Endothelial cell of umbilical vein (primary cell): Measurements from ENCODE around the gene ZNF764. TPM values are rescaled to one million over a fixed set of nuclear protein-coding genes. Genes with fewer than 3 reads are reported as not detected.

Source experiments
- BruUV-seq: library from RNA; stranded (reverse); fragments of 400-500 nt; replicated peaks from 2 replicates; lab custom pipeline; 2021; lab: Mats Ljungman, UMichigan
- CTCF ChIA-PET: fragments of 300-600, 350-600 bp; sonication (Branson Sonifier 250); formaldehyde crosslinking; loops from one replicate; lab custom pipeline; 2021; ENCODE audit warnings: antibody characterized with exemption, inconsistent platforms; lab: Charles Lee
- POLR2A ChIA-PET: fragments of 300-600, 350-600 bp; sonication (Branson Sonifier 250); formaldehyde crosslinking; loops from one replicate; lab custom pipeline; 2021; ENCODE audit warnings: antibody characterized with exemption, inconsistent platforms; lab: Charles Lee
- DNase-seq: peaks from one replicate; pipeline ENCODE4 v3.0.0-alpha.2; 2011; ENCODE audit warnings: low read depth, low spot score
- FAIRE-seq: peaks from 2 replicates; lab custom pipeline; 2011; peaks lifted over from hg19 to GRCh38; lab: Jason Lieb, UNC
- H2AFZ ChIP-seq: 2 replicates; pipeline ENCODE4 v1.6.0; 2012; ENCODE audit warnings: low read depth, low read length, control low read depth, inconsistent platforms
- H3K27ac ChIP-seq: 2 replicates; pipeline ENCODE4 v1.5.1; 2011; ENCODE audit warnings: low read depth, mild to moderate bottlenecking, control low read depth, low read length, moderate library complexity; ENCODE audit not compliant: insufficient read depth
- H3K27me3 ChIP-seq, 2 experiments: 2 replicates each; pipeline versions ENCODE4 v1.6.0 to v1.6.1; 2011; ENCODE audit warnings: low read length in 2 of 2, mixed read lengths in 1 of 2; ENCODE audit not compliant: control insufficient read depth in 2 of 2, insufficient read depth in 2 of 2
- H3K36me3 ChIP-seq, 2 experiments: 2 replicates in 1 of 2; 3 replicates in 1 of 2; pipeline ENCODE4 v1.5.1; 2011; ENCODE audit warnings: low read length in 2 of 2, mild to moderate bottlenecking in 1 of 2, moderate library complexity in 1 of 2; ENCODE audit not compliant: control insufficient read depth in 2 of 2, insufficient read depth in 2 of 2; ENCODE audit errors: extremely low read depth in 1 of 2
- H3K4me1 ChIP-seq: 3 replicates; pipeline ENCODE4 v1.5.1; 2011; ENCODE audit warnings: mild to moderate bottlenecking, low read length; ENCODE audit not compliant: control insufficient read depth, insufficient read depth; ENCODE audit errors: extremely low read depth
- H3K4me2 ChIP-seq: 2 replicates; pipeline ENCODE4 v1.6.1; 2011; ENCODE audit warnings: low read length, control low read depth, mixed read lengths; ENCODE audit not compliant: insufficient read depth
- H3K4me3 ChIP-seq, 3 experiments: fragments of 200-600 bp in 1 of 3; sonication (generic), shearing (Covaris generic) in 1 of 3; replicated peaks in 1 of 3; 2 replicates each; pipeline ENCODE4 v1.5.1; 2011 to 2016; ENCODE audit warnings: control low read depth in 3 of 3, low read length in 3 of 3, mild to moderate bottlenecking in 2 of 3, inconsistent platforms in 1 of 3, low read depth in 1 of 3, moderate library complexity in 1 of 3; ENCODE audit not compliant: insufficient read depth in 1 of 3
- H3K79me2 ChIP-seq: 2 replicates; pipeline ENCODE4 v1.6.0; 2012; ENCODE audit warnings: low read length, inconsistent platforms; ENCODE audit not compliant: control insufficient read depth, insufficient read depth
- H3K9ac ChIP-seq: replicated peaks from 2 replicates; pipeline ENCODE3; 2011; ENCODE audit warnings: low read length, control low read depth; ENCODE audit not compliant: insufficient read depth; ENCODE audit errors: extremely low read depth
- H3K9me1 ChIP-seq: replicated peaks from 3 replicates; pipeline ENCODE4 v1.6.0; 2011; ENCODE audit warnings: mild to moderate bottlenecking, low read length; ENCODE audit not compliant: control insufficient read depth, insufficient read depth; ENCODE audit errors: extremely low read depth
- H3K9me3 ChIP-seq: replicated peaks from 2 replicates; pipeline ENCODE4 v1.5.1; 2012; ENCODE audit warnings: low read length, inconsistent platforms; ENCODE audit not compliant: control insufficient read depth, insufficient read depth
- H4K20me1 ChIP-seq: replicated peaks from 2 replicates; pipeline ENCODE3; 2011; ENCODE audit warnings: mild to moderate bottlenecking, low read length; ENCODE audit not compliant: control insufficient read depth, insufficient read depth; ENCODE audit errors: extremely low read depth
- CTCF ChIP-seq, 2 donors: IDR thresholded peaks; 1 replicate in 1 of 2; 2 replicates in 1 of 2; pipeline ENCODE4 v1.5.1; 2011; ENCODE audit warnings: low read length in 2 of 2, mild to moderate bottlenecking in 2 of 2, moderate library complexity in 2 of 2, control low read depth in 1 of 2, inconsistent platforms in 1 of 2, low read depth in 1 of 2; ENCODE audit not compliant: insufficient read depth in 1 of 2; ENCODE audit errors: extremely low read depth in 1 of 2
- EZH2 ChIP-seq: IDR thresholded peaks from 2 replicates; pipeline ENCODE4 v1.6.1; 2012; ENCODE audit warnings: borderline replicate concordance, low read depth, mild to moderate bottlenecking, moderate library complexity, low read length, inconsistent platforms; ENCODE audit not compliant: severe bottlenecking
- FOS ChIP-seq: IDR thresholded peaks from 2 replicates; pipeline ENCODE4 v1.6.1; 2011; ENCODE audit warnings: mild to moderate bottlenecking, low read length, moderate library complexity, borderline replicate concordance; ENCODE audit not compliant: insufficient read depth
- GATA2 ChIP-seq: IDR thresholded peaks from 2 replicates; pipeline ENCODE4 v1.7.0; 2011; ENCODE audit warnings: low read depth, mild to moderate bottlenecking, moderate library complexity, mixed read lengths, low read length; ENCODE audit not compliant: insufficient read length, insufficient read depth
- JUN ChIP-seq: IDR thresholded peaks from 2 replicates; pipeline ENCODE4 v1.6.1; 2011; ENCODE audit warnings: borderline replicate concordance, low read depth; ENCODE audit not compliant: insufficient read length, insufficient read depth
- MYC ChIP-seq: IDR thresholded peaks from one replicate; pipeline ENCODE4 v1.6.1; 2011; ENCODE audit warnings: mild to moderate bottlenecking, low read depth, low read length
- POLR2A ChIP-seq: IDR thresholded peaks from 2 replicates; pipeline ENCODE4 v1.6.1; 2012; ENCODE audit warnings: low read depth, mild to moderate bottlenecking, control low read depth, low read length
- POLR2AphosphoS5 ChIP-seq: IDR thresholded peaks from 2 replicates; pipeline ENCODE4 v1.6.1; 2012; ENCODE audit warnings: low read depth, mild to moderate bottlenecking, control low read depth, low read length, moderate library complexity; ENCODE audit not compliant: insufficient read depth
- dilution Hi-C: fragments of 300-500 bp; cut with MboI; formaldehyde crosslinking; loops from one replicate; pipeline ENCODE4 v1.15.0; 2019; ENCODE audit warnings: low sequenced_read_pairs; ENCODE audit not compliant: extremely low pct_ligation_motif_present
- intact Hi-C: fragments of 100-400 bp; cut with micrococcal nuclease; formaldehyde crosslinking; loops from one replicate; pipeline ENCODE4 v1.10.0; 2022
- polyA plus RNA-seq, 4 experiments: library from polyadenylated mRNA; depleted of rRNA in 3 of 4; stranded (reverse) in 3 of 4; unstranded in 1 of 4; fragments of >200 nt; gene quantifications; 2 replicates each; pipeline versions ENCODE4 v1.2.1 to v1.2.3, GENCODE V29; 2011 to 2012; ENCODE audit warnings: missing spikeins in 1 of 4
- total RNA-seq: library from RNA; stranded (reverse); gene quantifications from 2 replicates; pipeline ENCODE4 v1.2.3, GENCODE V29; 2021
- TF ChIP-seq, protein P1 (sequence below): IDR thresholded peaks from 2 replicates; pipeline ENCODE4 v1.6.1; 2011; ENCODE audit not compliant: insufficient read depth, insufficient read length

ZNF764 gene
- total and polyA plus RNA-seq, 2 donors (not counting 3 experiments of a cell fraction or from before 2014, with no cell fraction given), result 5.0 to 12.1 TPM

DNA sequence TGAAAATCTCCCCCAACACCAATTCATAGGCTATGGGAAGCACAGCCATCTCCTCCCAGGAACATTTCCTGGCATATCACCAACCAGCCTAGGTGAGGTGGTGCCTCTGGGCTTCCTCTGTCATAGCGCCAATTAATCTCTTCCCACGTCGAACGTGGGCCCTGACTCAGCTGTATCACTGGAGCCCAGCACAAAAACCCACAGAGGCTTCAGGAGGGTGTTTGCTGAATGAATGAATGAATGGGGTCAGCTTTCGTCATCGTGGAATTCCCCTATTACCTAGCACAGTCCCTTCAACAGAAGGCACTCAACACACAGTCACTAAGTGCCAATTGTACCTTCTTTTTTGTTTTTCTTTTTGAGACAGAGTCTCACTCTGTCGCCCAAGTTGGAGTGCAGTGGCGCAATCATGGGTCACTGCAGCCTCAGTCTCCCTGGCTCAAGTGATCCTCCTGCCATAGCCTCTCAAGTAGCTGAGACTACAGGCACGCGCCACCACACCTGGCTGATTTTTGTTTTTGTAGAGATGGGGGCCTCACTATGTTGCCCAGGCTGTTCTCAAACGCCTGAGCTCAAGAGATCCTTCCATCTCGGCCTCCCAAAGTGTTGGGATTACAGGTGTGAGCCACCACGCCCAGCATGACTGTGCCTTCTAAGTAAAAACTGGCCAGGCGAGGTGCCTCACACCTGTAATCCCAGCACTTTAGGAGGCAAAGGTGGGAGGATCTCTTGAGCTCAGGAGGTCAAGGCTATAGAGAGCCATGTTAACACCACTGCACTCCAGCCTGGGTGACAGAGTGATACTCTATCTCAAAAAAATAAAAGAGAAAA is 9.2 kb upstream of the ZNF764 start:
- no TSS peak for BruUV-seq
- DNase-seq, result no peak
- H3K4me1 ChIP-seq, result peaks cover 14% of the 10 kb centered on the region
- no peak overlapping the region for H3K9ac ChIP-seq
- intact Hi-C loops (no loop called here), dilution Hi-C loops (no loop called here)
- POLR2A ChIA-PET, result no interaction called here
- no peak overlapping the region for H3K4me2 ChIP-seq
- no peak for FAIRE-seq
- TF ChIP-seq FOS (no peak), POLR2A (no peak), GATA2 (no peak), POLR2AphosphoS5 (no peak), MYC (no peak)
- TF ChIP-seq, protein P1, sequence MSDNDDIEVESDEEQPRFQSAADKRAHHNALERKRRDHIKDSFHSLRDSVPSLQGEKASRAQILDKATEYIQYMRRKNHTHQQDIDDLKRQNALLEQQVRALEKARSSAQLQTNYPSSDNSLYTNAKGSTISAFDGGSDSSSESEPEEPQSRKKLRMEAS, result no peak
- no peaks in the 10 kb centered on the region for H3K9me3 ChIP-seq
- H3K4me3 ChIP-seq, result no peak overlapping the region
- H4K20me1 ChIP-seq, result no peaks in the 10 kb centered on the region
- H3K79me2 ChIP-seq, result no peaks in the 10 kb centered on the region
- CTCF ChIA-PET, result interaction anchor here (1.0 kb wide), 1 partner anchor 32 kb away, joined by 3 read pairs; no protein-coding TSS in a partner anchor
- peaks cover 0 to 4% of the 10 kb centered on the region in 2 experiments for H3K27me3 ChIP-seq
- H3K36me3 ChIP-seq, result no peaks in the 10 kb centered on the region
- no peaks in the 10 kb centered on the region for H3K9me1 ChIP-seq
- H2AFZ ChIP-seq, result no peak overlapping the region
- no peak overlapping the region for H3K27ac ChIP-seq

GRCh38 chr16:30566531-30566930 is 8.4 kb upstream of the ZNF764 start:
- Histone ChIP-seq H3K9me1 (no peaks in the 10 kb centered on the region), H2AFZ (no peak overlapping the region), H3K4me1 (peaks cover 11% of the 10 kb centered on the region), H3K9ac (no peak overlapping the region), H3K36me3 (no peaks in the 10 kb centered on the region), H3K4me3 (no peak overlapping the region), H3K9me3 (no peaks in the 10 kb centered on the region), H4K20me1 (no peaks in the 10 kb centered on the region), H3K27me3 (peaks cover 0 to 4% of the 10 kb centered on the region in 2 experiments), H3K4me2 (no peak overlapping the region), H3K27ac (no peak overlapping the region), H3K79me2 (no peaks in the 10 kb centered on the region)
- no peak for FAIRE-seq
- ChIA-PET CTCF (interaction anchor here (1.3 to 1.6 kb wide), 2 partner anchors 32 to 62 kb away, joined by 3 to 7 read pairs; no protein-coding TSS in a partner anchor), POLR2A (no interaction called here)
- TF ChIP-seq, protein P1, result no peak
- TF ChIP-seq FOS (no peak), CTCF (IDR thresholded peaks at IDR 0.05; ENCODE audit: extremely low read depth in 1 of 2, insufficient read depth in 1 of 2, low read depth in 1 of 2, low read length in 2 of 2) (no peak), POLR2A (no peak), JUN (no peak), GATA2 (no peak), POLR2AphosphoS5 (no peak), MYC (no peak), EZH2 (no peak)
- intact Hi-C loops, result no loop called here
- no TSS peak for BruUV-seq
- dilution Hi-C loops, result no loop called here
- DNase-seq, result no peak
